Brain pericyte (primary cell): ENCODE measurements around the gene TMEM50A.
"Not testable (repeated sequence)": the region's sequence is repeated elsewhere in the genome, so short reads cannot be mapped to it uniquely, and the experiment has no call there.

Source experiments
- DNase-seq: peaks from one replicate; pipeline ENCODE4 v3.0.0-alpha.2; 2012; ENCODE audit warnings: low read depth, low spot score

Gene TMEM50A

DNA sequence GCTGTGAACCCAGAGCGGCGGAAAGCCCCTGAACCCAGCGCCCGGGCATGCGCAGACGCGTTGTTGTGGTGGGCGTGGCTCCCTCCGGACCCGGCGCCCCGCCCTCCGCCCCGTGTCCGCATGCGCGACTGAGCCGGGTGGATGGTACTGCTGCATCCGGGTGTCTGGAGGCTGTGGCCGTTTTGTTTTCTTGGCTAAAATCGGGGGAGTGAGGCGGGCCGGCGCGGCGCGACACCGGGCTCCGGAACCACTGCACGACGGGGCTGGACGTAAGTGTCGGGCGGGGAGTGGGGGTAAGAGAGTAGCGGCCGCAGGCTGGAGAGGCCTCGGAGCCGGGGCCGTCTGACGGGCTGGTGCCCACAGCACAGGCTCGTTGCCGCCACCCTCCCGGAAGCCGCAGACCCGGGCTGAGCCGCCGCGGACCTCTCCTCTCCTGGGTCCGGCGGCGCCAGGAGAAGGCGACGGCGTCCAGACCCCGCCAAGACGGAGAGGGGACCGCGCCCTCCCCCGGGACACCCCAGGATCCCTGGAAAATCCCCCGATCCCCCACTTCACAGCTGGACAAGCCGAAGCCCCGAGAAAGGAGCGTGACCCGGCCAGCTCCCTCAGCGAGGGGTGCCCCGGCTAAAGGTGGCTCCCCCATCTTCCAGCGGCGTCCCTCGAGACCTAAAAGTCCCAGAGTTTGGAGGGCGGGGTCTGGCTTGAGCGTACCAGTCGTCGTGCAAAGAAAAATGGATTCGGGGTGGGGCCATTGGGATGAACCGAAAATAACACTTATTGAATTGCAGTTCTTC, at the start of gene TMEM50A:
Gene TMEM50A (plus strand): TSS at position 147 of the 794 bp plus-strand sequence. CDS start 2,153 bp downstream, outside the sequence.
- peak; percentile 73 for DNase-seq

DNA sequence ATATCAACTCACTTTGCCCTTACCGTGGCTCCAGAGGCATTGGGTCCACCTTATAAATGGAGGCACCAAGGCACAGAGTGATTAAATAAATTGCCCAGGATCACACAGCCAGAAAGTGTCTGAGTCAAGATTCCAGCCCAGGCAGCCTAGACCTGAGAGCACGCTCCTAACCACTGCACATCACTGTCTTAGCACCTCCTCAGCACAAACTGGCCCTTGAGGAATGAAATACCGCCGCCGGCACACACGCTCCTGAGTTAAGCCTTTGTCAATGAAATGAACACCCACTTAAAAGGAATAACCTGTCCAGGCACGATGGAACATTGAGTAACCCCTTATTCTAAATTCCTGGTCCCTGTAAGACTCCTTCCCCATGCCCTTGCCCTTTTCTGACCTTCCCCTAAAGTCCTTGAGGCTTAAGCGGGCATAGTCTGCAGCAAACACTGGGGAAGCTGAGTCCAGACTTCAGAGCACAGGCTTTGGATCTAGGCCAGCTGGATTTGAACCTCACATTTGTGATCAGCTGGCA, 49.5 kb upstream of the TMEM50A start:
- not testable (repeated sequence) for DNase-seq

DNA sequence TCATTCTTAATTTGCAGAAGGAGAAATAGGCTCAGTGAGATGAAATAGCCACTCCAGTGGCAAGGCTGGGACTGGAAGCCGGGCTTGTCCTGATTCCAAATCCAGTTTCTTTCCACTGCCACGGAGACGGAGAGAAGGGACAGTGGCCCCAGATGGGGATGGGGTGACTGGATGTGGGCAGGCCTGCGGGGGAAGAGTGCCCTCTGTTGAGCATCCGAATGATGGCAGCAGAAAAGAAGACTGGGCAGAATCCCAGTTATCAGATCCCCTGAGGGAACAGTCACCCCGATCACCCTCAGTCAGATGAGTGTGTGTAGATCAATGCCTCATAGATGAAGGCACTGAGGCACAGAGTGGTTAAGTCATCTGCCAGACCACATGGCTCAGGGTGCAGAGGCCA, 48.1 kb upstream of the TMEM50A start:
- DNase-seq, result not testable (repeated sequence)

DNA sequence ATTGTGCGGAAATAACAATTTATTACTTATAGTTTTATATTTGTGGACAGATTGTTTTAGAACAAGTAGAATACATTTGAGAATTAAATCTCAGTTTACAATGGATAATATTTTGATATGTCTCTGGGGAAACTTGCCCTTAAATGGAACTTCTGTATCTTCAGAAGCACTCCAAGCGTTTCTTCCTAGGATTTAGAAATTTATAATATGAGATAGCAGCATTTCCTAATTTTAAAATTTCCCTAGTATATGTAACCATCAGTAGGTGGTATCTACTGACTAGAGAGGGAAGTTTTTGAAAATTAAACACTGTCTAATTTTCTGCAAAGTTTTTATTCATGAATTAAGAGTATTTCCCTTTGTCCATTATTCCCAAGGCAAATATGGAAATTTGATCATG, 44.7 kb upstream of the TMEM50A start:
- DNase-seq, result not testable (repeated sequence)

DNA sequence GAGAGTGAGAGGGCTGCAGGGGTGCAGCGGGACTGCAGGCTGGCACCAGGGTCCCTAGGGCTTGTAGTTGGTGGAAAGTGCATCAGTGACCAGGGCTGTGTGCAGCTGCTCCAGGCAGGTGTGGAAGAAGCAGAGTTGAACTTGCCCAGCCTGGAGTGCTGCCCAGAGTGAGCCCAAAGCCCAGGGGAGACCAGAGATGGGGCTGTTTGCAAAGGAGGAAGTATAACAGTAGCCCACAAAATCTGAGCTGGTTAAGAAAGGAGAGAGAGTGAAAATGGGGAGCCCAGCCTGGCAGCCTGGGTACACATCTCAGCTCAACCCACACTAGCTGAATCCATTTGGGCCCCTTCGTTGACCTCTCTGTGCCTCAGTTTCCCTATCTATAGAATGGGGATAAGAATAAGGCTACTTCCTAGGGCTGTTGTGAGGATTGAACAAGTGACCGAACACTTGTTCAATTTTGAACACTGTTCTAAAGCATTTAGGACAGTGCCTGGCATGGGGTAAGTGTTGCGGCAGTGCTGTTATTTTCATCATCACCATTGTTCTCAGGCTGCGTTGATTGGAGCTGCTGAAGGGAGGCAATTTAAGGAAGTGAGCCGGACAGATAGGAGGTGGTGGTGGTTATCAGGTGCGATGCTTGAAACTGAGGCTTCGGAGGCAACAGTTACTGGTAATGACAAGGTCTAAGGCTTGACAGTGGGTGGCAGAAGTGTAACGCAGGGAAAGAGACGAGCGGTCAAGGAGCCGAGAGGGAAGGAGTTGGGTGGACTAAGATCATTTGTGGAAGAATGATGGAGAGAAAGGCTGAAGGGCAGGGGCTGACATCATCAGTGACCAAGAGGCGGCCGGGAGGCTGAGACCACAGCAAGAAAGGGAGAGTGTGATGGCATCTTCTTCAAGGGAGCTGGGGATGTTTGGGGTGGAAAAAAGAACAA, 43.0 kb upstream of the TMEM50A start:
- DNase-seq, result not testable (repeated sequence)

DNA sequence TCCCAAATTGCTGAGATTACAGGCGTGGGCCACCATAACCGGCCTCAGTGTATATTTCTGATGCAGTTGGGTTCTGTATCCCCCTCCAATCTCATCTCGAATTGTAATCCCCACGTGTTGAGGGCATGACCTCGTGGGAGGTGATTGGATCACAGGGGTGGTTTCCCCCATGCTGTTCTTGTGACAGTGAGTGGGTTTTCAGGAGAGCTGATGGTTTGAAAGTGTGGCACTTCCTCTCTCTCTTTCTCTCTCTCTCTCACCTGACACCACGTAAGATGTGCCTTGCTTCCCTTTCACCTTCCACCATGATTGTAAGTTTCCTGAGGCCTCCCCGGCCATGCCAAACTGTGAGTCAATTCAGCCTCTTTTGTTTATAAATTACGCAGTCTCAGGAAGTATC, 41.6 kb upstream of the TMEM50A start:
- DNase-seq, result not testable (repeated sequence)

DNA sequence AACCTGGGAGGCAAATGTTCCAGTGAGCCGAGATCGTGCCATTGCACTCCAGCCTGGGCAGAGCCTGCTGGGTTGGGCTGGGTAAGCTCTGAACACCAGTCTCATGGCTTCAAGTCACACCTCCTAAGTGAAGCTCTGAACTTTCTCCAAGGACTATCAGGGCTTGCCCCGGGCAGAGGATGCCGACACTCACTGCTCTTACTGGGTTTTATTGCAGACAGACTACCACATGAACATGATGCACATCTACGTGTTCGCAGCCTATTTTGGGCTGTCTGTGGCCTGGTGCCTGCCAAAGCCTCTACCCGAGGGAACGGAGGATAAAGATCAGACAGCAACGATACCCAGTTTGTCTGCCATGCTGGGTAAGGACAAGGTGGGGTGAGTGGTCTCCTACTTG, 37.4 kb upstream of the TMEM50A start:
- DNase-seq, result not testable (repeated sequence)

DNA sequence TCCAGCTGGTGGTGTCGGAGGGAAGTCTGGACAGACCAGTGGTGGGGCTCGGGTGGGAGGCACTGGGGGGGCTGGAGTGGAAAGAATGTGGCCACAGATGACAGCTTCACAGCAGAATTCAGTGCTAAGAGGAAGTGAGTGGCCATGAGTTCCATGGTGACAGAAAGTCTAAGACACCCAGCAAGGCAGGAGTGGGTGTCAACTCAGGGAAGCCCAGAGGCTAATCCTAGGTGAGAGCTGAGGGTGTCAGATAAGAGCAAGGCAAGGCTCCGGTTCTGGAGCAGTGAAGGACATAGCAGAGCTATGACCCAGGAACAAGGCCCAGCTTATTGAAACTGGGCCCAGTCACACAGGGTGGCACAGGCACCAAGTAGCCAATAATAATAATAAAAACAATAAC, 35.8 kb upstream of the TMEM50A start:
- DNase-seq, result not testable (repeated sequence)

DNA sequence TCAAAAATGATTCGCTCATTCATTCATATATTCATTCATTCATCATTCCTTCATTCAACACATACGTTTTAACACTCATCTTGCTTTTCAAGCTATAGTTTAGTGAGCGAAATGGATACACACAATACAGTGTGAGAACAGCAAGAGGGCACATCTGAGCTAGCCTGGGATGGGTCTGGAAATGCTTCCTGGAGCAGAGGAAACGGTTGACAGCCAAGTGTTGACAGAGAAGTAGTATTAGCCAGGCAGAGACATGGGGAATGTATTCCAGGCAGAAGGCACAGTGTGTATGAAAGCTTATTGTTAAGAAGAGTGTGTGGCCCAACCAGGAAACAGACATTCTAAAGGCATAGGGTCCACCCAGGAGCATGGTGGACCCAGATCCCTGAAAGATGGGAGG, 33.2 kb upstream of the TMEM50A start:
- DNase-seq, result not testable (repeated sequence)

DNA sequence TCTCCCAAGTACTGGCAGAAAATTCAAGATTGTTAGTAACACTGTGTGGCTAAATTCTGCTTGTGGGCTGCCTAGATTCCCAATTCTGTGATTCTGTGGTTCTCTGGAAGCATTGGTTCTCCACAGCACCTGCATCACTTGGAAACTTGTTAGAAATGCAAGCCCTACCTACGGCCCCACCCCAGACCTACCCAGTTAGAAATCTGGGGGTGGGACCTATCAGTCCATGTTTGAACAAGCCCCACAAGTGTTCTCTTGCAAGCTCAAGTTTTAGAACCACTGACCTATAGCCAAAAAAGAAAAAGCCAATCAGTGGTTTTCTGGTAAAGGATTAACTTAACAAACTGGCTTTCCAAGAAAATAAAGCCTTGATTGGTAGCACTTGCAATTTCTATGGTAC, 30.0 kb upstream of the TMEM50A start:
- not testable (repeated sequence) for DNase-seq

DNA sequence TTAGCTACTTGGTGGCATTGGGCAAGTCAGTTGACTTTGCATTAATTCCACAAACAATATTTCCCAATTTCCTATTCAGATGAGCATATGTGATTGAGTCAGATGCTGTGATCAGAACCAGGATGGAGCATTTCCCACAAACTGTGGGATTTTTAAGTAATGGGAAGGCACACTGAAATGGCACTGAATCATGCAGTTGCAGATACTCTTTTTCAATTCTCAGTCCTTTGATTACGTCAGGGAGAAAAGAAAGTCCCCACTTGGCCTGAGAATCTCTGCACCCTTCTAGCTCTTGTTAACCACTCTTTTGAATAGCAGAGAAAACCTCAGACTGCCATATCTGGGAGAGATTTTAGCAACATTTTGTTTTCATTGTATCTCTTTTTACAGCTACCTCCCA, 29.0 kb upstream of the TMEM50A start:
- not testable (repeated sequence) for DNase-seq

DNA sequence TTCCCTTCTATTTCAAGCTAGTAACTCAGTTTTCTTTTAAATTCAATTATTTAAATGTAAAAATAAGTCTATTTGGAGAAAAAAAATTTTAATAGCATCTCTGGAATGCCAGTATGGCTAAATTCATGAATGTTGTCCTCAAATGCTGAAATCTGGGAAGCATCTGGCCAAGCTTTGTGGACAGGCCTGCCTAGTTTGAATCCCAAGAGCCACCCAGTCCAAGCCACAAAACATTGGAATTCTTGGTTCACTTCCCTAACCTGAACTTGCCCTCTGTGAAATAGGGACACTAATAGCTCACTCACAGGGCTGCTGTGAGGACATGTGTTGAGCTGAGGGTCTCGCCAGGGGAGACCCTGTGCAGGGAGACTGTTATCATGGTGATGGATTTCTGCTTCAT, 28.6 kb upstream of the TMEM50A start:
- not testable (repeated sequence) for DNase-seq

DNA sequence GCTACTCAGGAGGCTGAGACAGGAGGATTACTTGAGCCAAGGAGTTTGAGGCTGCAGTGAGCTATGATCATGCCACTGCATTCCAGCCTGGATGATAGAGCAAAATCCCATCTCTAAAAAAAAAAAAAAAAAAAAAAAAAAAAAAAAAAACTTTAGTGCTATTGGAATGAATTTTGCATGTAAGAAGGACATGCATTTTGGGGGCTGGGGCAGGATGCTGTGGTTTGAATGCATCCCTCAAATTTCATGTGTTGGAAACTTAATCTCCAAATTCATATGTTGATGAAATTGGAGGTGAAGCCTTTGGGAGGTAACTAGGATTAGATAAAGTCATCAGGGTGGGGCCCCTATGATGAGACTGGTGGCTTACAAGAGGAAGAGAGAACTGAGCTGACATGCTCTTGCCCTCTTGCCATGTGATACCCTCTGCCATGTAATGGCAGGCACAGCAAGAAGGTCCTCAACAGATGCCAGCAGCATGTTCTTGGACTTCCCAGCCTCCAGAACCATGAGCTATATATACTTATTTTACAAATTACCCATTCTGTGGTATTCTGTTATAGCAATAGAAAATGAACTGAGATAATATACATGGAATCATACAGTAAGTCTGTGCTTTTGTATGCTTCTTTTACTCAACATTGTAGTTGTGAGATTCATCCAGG, 25.2 kb upstream of the TMEM50A start:
- not testable (repeated sequence) for DNase-seq

DNA sequence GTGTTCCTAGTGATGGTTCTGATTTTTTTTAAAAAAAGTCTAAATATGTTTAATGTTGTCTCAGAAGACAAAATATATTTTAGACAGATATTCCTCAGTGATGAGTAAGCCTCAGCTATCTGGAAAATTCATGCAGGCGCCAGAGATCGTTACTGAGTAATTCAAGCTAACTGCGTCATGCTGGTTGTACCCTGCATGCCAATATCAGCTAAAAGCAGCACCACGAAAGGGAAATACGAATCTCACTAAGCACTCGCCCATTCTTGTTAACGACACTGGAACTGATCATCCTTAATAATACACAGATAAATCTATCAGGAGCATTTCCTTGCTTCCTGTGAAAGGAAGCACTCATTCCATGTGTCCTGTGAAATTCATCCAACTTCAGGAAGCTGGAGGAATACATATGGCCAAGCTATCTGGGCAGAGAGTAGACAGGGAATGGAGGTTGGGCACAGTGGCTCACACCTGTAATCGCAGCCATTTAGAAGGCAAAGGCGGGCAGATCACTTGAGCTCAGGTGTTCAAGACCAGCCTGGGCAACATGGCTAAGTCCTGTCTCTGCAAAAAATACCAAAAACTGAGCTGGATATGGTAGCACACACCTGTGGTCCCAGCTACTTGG, 17.7 kb upstream of the TMEM50A start:
- not testable (repeated sequence) for DNase-seq

DNA sequence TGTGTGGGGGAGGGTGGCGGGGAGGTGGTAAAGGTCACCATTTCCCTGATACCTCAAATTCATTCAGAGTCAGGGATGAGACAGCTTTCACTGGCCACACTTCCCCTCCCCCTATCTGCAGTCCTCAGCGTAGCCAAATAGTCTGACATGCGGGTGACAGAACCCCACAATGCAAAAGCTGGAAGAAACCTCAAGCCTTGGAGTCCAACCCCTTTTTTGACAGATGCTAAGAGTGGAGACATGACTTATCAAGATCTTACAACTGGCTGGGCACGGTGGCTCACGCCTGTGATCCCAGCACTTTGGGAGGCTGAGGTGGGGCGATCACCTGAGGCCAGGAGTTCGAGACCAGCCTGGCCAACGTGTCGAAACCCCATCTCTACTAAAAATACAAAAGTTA, 16.0 kb upstream of the TMEM50A start:
- not testable (repeated sequence) for DNase-seq

DNA sequence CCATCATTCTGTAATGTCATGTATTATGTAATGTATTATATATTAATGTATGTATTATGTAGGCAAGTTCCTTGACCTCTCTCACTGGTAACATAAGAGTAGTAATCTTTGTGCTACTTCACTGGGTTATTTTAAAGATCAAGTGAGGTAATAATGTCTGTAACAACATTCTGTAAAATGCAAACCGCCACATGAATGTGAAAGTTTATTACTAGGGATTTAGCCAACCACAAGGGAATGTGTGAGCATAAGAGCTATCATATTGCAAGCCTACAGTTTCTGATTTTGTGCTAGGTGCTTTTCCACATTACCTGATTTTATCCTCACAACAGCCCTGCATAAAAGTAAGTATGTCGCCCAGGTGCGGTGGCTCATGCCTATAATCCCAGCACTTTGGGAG, 13.7 kb upstream of the TMEM50A start:
- not testable (repeated sequence) for DNase-seq

DNA sequence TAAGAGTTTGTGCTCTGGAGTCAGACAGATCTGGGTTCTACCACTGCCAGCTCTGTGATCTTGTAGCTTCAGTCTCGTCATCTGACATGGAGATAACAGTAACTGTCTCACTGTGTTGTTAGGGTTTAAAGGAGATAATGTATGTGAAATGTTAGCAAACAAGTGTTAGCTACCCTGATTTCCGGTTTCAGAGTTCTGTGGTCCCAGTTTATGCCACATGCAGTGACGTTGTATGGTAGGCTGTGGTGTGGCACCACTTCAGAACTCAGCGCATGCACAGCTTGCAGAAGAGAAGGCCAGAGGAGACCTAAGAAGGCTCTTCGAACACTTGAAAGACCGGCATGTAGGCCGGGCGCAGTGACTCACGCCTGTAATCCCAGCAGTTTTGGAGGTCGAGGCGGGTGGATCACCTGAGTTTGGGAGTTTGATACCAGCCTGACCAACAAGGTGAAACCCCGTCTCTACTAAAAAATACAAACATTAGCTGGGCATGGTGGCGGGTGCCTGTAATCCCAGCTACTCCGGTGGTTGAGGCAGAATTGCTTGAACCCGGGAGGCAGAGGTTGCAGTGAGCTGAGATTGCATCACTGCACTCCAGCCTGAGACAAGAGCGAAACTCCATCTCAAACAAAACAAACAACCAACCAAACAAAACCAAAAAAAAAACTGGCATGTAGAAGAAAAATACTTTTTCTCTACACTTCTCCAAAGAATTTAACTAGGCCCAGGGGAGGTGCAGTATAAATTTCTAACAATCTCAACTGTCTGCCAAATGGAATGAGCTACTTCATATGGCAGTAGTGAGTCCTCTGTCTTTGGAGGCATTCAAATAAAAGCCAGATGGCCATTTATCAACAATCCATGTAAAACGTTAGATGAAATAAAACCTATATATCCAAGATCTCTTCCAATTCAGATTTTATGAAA, 10.0 kb upstream of the TMEM50A start:
- not testable (repeated sequence) for DNase-seq

DNA sequence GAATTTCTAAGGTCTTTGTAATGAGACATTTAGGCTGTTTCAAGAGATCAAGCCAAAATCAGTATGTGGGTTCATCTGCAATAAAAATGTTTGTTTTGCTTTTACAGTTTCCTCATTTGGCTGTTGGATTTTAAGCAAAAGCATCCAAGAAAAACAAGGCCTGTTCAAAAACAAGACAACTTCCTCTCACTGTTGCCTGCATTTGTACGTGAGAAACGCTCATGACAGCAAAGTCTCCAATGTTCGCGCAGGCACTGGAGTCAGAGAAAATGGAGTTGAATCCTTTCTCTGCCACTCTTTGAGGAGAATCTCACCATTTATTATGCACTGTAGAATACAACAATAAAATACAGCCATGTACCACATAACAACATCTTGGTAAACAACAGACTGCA, 9.3 kb upstream of the TMEM50A start:
- not testable (repeated sequence) for DNase-seq

DNA sequence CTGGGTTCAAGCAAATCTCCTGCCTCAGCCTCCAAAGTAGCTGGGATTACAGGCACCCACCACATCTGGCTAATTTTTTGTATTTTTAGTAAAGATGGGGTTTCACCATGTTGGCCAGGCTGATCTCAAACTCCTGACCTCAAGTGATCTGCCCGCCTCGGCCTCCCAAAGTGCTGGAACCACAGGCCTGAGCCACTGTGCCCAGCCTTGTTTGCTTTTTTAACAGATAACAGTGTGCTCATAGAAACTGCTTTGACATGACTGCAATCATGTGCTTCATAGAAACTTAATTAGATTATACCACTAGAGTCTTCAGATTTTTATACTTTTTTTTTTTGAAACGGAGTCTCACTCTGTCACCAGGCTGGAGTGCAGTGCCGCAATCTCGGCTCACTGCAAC, 8.8 kb upstream of the TMEM50A start:
- DNase-seq, result not testable (repeated sequence)

DNA sequence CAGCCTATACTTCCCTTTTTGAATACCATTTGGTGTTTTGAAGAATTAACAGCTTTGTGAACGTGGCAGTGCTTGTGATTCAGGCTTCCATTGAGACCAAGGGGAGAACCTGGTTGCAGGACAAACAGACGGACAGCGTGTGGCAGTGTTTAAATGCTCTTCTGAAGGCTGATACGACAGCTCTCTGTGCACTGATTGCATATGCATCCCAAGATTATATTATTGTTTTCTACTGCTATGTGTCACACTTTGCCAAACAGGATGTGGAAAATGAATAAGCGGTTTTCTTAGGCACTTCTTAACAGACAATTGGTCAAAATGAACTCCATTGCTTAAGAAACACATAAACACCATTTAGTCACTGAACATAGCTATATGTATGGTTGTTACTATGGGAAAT, 8.2 kb upstream of the TMEM50A start:
- DNase-seq, result not testable (repeated sequence)
